DOHH2 (cell line): Measurements from ENCODE around the gene CREB5.

Source experiments
- EZH2phosphoT487 ChIP-seq: fragments of 200-600 bp; sonication (generic); IDR thresholded peaks from 2 replicates; pipeline ENCODE4 v1.6.1; 2017; ENCODE audit warnings: borderline replicate concordance, mild to moderate bottlenecking, antibody characterized with exemption, low read length, moderate library complexity, mixed read lengths
- TF ChIP-seq, protein P1 (sequence below): fragments of 200-600 bp; sonication (generic); IDR thresholded peaks from one replicate; pipeline ENCODE4 v1.5.1; 2014; ENCODE audit warnings: antibody characterized with exemption, mild to moderate bottlenecking, low read depth, low read length; ENCODE audit not compliant: poor library complexity, severe bottlenecking

DNA sequence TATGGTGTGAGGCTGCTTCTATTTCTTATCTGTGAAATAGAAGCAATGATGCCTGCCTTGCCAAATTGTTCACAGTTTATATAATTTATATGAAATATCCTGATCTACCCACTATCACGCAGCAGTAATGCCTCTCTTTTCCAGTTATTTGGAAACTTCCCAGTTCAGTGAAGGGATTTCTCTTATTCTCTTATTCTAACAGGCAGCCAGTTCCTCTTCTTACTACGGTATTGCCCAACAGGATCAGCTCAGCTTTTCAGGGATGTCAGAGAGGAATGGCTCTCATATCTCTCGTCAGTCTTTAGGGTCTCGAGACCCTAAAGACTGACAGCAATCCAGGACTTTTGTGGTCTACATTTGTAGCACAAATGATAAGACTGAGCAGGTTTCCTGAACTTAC is 215.6 kb downstream of the CREB5 start:
- TF ChIP-seq, protein P1, sequence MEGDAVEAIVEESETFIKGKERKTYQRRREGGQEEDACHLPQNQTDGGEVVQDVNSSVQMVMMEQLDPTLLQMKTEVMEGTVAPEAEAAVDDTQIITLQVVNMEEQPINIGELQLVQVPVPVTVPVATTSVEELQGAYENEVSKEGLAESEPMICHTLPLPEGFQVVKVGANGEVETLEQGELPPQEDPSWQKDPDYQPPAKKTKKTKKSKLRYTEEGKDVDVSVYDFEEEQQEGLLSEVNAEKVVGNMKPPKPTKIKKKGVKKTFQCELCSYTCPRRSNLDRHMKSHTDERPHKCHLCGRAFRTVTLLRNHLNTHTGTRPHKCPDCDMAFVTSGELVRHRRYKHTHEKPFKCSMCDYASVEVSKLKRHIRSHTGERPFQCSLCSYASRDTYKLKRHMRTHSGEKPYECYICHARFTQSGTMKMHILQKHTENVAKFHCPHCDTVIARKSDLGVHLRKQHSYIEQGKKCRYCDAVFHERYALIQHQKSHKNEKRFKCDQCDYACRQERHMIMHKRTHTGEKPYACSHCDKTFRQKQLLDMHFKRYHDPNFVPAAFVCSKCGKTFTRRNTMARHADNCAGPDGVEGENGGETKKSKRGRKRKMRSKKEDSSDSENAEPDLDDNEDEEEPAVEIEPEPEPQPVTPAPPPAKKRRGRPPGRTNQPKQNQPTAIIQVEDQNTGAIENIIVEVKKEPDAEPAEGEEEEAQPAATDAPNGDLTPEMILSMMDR, result no peak
- TF ChIP-seq EZH2phosphoT487, result no peak
